Neural progenitor cell (in vitro differentiated cells): ENCODE results near the gene CCDC102B. TPM values are rescaled to one million over a fixed set of nuclear protein-coding genes. Genes with fewer than 3 reads are reported as not detected.
"Not testable (repeated sequence)": the region's sequence is repeated elsewhere in the genome, so short reads cannot be mapped to it uniquely, and the experiment has no call there.

ENCODE experiments used
- DNase-seq: peaks from one replicate; pipeline ENCODE4 v3.0.0-alpha.2; 2016; ENCODE audit warnings: low spot score
- H2AFZ ChIP-seq: fragments of 200-600 bp; sonication (generic); replicated peaks from 2 replicates; pipeline ENCODE4 v1.6.1; 2016; ENCODE audit warnings: antibody characterized with exemption
- H3F3A ChIP-seq: fragments of 200-600 bp; sonication (generic); 2 replicates; pipeline ENCODE4 v1.6.1; 2016; ENCODE audit warnings: antibody characterized with exemption, low read depth
- H3K27ac ChIP-seq: fragments of 200-600 bp; sonication (generic); 2 replicates; pipeline ENCODE4 v1.5.1; 2016; ENCODE audit warnings: mild to moderate bottlenecking
- H3K27me3 ChIP-seq: fragments of 200-600 bp; sonication (generic); 2 replicates; pipeline ENCODE4 v1.6.1; 2016; ENCODE audit warnings: mild to moderate bottlenecking, moderate library complexity
- H3K36me3 ChIP-seq: fragments of 200-600 bp; sonication (generic); 2 replicates; pipeline ENCODE4 v1.5.1; 2016
- H3K4me1 ChIP-seq: fragments of 200-600 bp; sonication (generic); 2 replicates; pipeline ENCODE4 v1.6.1; 2016; ENCODE audit warnings: mixed run types
- H3K4me2 ChIP-seq: fragments of 200-600 bp; sonication (generic); 2 replicates; pipeline ENCODE4 v1.6.1; 2016
- H3K4me3 ChIP-seq: fragments of 200-600 bp; sonication (generic); 2 replicates; pipeline ENCODE4 v1.5.1; 2016
- H3K79me2 ChIP-seq: fragments of 200-600 bp; sonication (generic); 2 replicates; pipeline ENCODE4 v1.6.1; 2016; ENCODE audit warnings: low read depth
- H3K9ac ChIP-seq: fragments of 200-600 bp; sonication (generic); 2 replicates; pipeline ENCODE4 v1.6.1; 2016
- H3K9me3 ChIP-seq: fragments of 200-600 bp; sonication (generic); 2 replicates; pipeline ENCODE4 v1.5.1; 2016; ENCODE audit warnings: low read depth
- H4K20me1 ChIP-seq: fragments of 200-600 bp; sonication (generic); 2 replicates; pipeline ENCODE4 v1.6.1; 2016; ENCODE audit warnings: low read depth
- H3K27ac Mint-ChIP-seq: 3 replicates; pipeline ENCODE4 v1.8.0; 2021; ENCODE audit warnings: mixed read lengths
- H3K27me3 Mint-ChIP-seq: 2 replicates; pipeline ENCODE4 v1.8.0; 2022; ENCODE audit warnings: low read depth, mild to moderate bottlenecking, inconsistent platforms, moderate library complexity, mixed read lengths; ENCODE audit not compliant: insufficient read depth
- H3K36me3 Mint-ChIP-seq: 3 replicates; pipeline ENCODE4 v1.8.0; 2021; ENCODE audit warnings: mixed read lengths
- H3K4me1 Mint-ChIP-seq: 3 replicates; pipeline ENCODE4 v1.8.0; 2021; ENCODE audit warnings: mixed read lengths
- H3K4me3 Mint-ChIP-seq: 3 replicates; pipeline ENCODE4 v1.8.0; 2021; ENCODE audit warnings: mild to moderate bottlenecking, moderate library complexity, mixed read lengths
- H3K9me3 Mint-ChIP-seq: 3 replicates; pipeline ENCODE4 v1.8.0; 2020; ENCODE audit warnings: mixed read lengths
- EZH2 ChIP-seq: fragments of 200-600 bp; sonication (generic); IDR thresholded peaks from 2 replicates; pipeline ENCODE4 v1.6.1; 2017; ENCODE audit warnings: antibody characterized with exemption, mild to moderate bottlenecking, moderate library complexity
- EZH2phosphoT487 ChIP-seq: fragments of 200-600 bp; sonication (generic); IDR thresholded peaks from 2 replicates; pipeline ENCODE4 v1.6.1; 2017; ENCODE audit warnings: antibody characterized with exemption
- total RNA-seq: library from RNA; depleted of rRNA; stranded (reverse); fragments of >200 nt; gene quantifications from 2 replicates; pipeline ENCODE4 v1.2.3, GENCODE V29; 2015; ENCODE audit warnings: low replicate concordance
- TF ChIP-seq, protein P1 (sequence below): fragments of 200-600 bp; sonication (generic); IDR thresholded peaks from 2 replicates; pipeline ENCODE4 v1.5.1; 2017; ENCODE audit warnings: antibody characterized with exemption, mild to moderate bottlenecking

The CCDC102B gene
- total RNA-seq, 1 donor from 2014 or later = 26.2 TPM

DNA sequence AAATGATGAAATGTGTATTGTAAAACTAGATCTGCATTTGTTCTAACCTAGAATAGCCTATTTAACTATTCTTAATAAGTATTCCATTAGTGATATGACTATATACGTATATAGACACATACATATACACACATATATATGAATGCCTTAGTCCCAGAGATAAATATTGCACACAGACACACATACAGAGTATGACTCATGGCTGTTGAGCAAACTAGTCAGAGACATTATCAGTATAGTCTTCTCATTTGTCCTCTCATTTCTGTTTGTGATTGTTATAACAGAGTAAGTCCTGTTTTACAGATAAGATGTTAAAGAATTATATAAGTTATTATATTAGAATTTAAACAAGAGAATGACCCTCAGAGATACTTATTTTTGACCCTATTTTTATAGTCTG lies 202.5 kb downstream of the CCDC102B start:
- Histone ChIP-seq H3K4me1 (no peaks in the 10 kb centered on the region), H3K9ac (no peak overlapping the region), H2AFZ (no peak overlapping the region), H4K20me1 (no peaks in the 10 kb centered on the region), H3K27ac (no peak overlapping the region), H3K36me3 (no peaks in the 10 kb centered on the region), H3K79me2 (no peaks in the 10 kb centered on the region), H3K4me3 (no peak overlapping the region), H3K4me2 (no peak overlapping the region), H3K9me3 (no peaks in the 10 kb centered on the region), H3K27me3 (no peaks in the 10 kb centered on the region), H3F3A (no peaks in the 10 kb centered on the region)
- Mint-ChIP-seq H3K27me3 (no peaks in the 10 kb centered on the region), H3K4me1 (no peaks in the 10 kb centered on the region), H3K27ac (no peak overlapping the region), H3K4me3 (no peak overlapping the region), H3K9me3 (peaks cover 7% of the 10 kb centered on the region), H3K36me3 (no peaks in the 10 kb centered on the region)
- TF ChIP-seq EZH2phosphoT487 = no peak
- TF ChIP-seq, protein P1, sequence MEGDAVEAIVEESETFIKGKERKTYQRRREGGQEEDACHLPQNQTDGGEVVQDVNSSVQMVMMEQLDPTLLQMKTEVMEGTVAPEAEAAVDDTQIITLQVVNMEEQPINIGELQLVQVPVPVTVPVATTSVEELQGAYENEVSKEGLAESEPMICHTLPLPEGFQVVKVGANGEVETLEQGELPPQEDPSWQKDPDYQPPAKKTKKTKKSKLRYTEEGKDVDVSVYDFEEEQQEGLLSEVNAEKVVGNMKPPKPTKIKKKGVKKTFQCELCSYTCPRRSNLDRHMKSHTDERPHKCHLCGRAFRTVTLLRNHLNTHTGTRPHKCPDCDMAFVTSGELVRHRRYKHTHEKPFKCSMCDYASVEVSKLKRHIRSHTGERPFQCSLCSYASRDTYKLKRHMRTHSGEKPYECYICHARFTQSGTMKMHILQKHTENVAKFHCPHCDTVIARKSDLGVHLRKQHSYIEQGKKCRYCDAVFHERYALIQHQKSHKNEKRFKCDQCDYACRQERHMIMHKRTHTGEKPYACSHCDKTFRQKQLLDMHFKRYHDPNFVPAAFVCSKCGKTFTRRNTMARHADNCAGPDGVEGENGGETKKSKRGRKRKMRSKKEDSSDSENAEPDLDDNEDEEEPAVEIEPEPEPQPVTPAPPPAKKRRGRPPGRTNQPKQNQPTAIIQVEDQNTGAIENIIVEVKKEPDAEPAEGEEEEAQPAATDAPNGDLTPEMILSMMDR = no peak
- TF ChIP-seq EZH2 = no peak
- DNase-seq = no peak

DNA sequence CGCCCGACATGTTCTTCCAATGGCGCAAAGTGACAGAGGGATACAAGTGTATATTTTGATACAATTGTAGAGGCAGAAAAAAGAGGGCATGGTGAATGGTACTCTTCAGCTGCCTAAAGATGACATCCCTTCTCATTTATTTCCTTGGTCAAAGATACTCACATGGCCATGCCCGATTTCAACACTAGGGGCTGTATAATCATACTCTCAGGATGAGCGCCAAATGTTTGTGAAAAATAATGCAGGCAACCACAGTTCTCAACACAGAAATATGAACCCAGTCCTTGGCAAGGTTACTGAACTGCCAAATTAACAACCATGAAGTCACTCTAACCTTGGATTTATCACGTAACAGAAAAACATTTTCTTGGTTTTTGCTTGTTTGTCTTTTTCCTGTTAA lies 204.4 kb downstream of the CCDC102B start:
- H3K27me3 Mint-ChIP-seq = no peaks in the 10 kb centered on the region
- Histone ChIP-seq H3F3A (no peaks in the 10 kb centered on the region), H3K9me3 (no peaks in the 10 kb centered on the region), H3K27me3 (no peaks in the 10 kb centered on the region), H3K36me3 (no peaks in the 10 kb centered on the region), H3K4me1 (no peaks in the 10 kb centered on the region), H3K9ac (no peak overlapping the region), H3K27ac (no peak overlapping the region), H2AFZ (no peak overlapping the region), H3K79me2 (no peaks in the 10 kb centered on the region), H3K4me3 (no peak overlapping the region), H4K20me1 (no peaks in the 10 kb centered on the region), H3K4me2 (no peak overlapping the region)
- H3K9me3 Mint-ChIP-seq = no peaks in the 10 kb centered on the region
- no peaks in the 10 kb centered on the region for H3K4me1 Mint-ChIP-seq
- peak; percentile 18 for DNase-seq
- H3K27ac Mint-ChIP-seq = no peak overlapping the region
- TF ChIP-seq, protein P1 = peak; percentile 46
- no peak for TF ChIP-seq EZH2
- no peak overlapping the region for H3K4me3 Mint-ChIP-seq
- H3K36me3 Mint-ChIP-seq = no peaks in the 10 kb centered on the region

DNA sequence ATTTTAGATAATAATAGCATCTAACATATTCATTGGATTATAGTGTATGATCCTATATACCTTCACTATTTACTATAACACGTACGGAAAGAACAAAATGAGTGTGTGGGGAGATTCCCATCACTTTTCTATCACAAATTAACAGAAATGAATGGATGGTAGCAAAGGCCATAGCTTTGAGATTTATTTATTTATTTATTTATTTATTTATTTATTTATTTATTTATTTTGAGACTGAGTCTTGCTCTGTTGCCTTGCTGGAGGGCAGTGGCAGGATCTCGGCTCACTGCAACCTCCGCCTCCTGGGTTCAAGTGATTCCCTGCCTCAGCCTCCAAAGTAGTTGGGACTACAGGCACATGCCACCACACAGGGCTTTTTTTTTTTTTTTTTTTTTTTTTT lies 208.3 kb downstream of the CCDC102B start:
- not testable (repeated sequence) for H3K79me2 ChIP-seq, H3K27ac Mint-ChIP-seq, H3K4me2 ChIP-seq, H3K9me3 Mint-ChIP-seq, H3K4me3 ChIP-seq, H3K4me3 Mint-ChIP-seq, H3K27me3 Mint-ChIP-seq, H3K36me3 Mint-ChIP-seq, H4K20me1 ChIP-seq, H3K4me1 ChIP-seq, H2AFZ ChIP-seq, DNase-seq, H3K36me3 ChIP-seq, H3K9me3 ChIP-seq, H3K9ac ChIP-seq, H3K27me3 ChIP-seq, H3K27ac ChIP-seq, H3K4me1 Mint-ChIP-seq, H3F3A ChIP-seq

DNA sequence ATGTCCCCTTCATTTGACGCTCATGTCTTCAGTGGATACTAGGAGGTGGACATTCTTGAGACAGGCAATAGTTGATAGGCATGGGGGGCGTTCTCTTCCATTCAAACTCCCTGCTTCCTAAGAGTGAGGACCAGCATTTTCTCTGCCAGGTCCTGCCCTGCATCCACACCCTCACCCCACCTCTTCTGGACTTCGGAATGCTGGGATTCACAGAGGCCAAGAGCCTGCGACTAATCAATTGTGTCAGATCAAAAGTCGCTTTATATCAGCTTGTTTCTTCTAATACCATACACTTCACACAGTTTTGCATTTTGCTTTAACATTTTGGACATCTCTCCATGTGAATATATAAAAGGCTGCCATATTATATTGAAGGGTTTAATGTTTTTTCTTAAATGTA lies 210.7 kb downstream of the CCDC102B start:
- Histone ChIP-seq H3K79me2 (no peaks in the 10 kb centered on the region), H3F3A (no peaks in the 10 kb centered on the region), H3K4me1 (no peaks in the 10 kb centered on the region), H4K20me1 (no peaks in the 10 kb centered on the region), H3K36me3 (no peaks in the 10 kb centered on the region), H2AFZ (peak overlapping the region; percentile 5), H3K4me2 (no peak overlapping the region), H3K27ac (no peak overlapping the region), H3K9me3 (no peaks in the 10 kb centered on the region), H3K27me3 (no peaks in the 10 kb centered on the region), H3K9ac (no peak overlapping the region), H3K4me3 (no peak overlapping the region)
- peak; percentile 24 for DNase-seq
- Mint-ChIP-seq H3K27me3 (no peaks in the 10 kb centered on the region), H3K4me1 (peaks cover 8% of the 10 kb centered on the region), H3K27ac (no peak overlapping the region), H3K9me3 (no peaks in the 10 kb centered on the region), H3K4me3 (no peak overlapping the region), H3K36me3 (no peaks in the 10 kb centered on the region)
- TF ChIP-seq EZH2phosphoT487 (no peak), EZH2 (no peak)
- TF ChIP-seq, protein P1 = no peak
